ENCODE data around the gene PXT1. TPM values are rescaled to one million over a fixed set of nuclear protein-coding genes. Genes with fewer than 3 reads are reported as not detected.

PXT1 gene
- total RNA-seq, 1 donor from 2014 or later, result not detected

DNA sequence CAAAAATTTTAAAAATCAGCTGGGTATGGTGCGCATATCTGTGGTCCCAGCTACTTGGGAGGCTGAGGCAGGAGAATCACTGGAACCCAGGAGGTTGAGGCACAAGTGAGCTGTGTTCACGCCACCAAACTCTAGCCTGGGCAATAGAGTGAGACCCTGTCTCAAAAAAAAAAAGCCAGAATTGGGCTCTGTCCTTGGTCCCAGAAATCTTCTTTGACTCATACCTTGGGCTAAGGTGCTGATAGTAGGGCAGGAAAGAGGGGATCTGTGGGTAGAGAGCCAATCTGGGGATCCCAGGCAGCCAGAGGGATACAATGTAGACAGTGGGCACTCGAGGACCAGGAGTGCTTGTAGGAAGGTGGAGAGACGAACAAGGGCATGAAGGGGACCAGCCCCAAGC is 68.5 kb downstream of the PXT1 start:
- Histone ChIP-seq H3K27me3 (ENCODE audit: low read depth) (peaks cover 31% of the 10 kb centered on the region), H3K9me3 (replicated peaks) (no peaks in the 10 kb centered on the region), H3K27ac (replicated peaks) (no peak overlapping the region), H3K36me3 (no peaks in the 10 kb centered on the region), H3K4me1 (no peaks in the 10 kb centered on the region), H3K4me3 (no peak overlapping the region)
- DNase-seq, result no peak
- TF ChIP-seq, protein P1, sequence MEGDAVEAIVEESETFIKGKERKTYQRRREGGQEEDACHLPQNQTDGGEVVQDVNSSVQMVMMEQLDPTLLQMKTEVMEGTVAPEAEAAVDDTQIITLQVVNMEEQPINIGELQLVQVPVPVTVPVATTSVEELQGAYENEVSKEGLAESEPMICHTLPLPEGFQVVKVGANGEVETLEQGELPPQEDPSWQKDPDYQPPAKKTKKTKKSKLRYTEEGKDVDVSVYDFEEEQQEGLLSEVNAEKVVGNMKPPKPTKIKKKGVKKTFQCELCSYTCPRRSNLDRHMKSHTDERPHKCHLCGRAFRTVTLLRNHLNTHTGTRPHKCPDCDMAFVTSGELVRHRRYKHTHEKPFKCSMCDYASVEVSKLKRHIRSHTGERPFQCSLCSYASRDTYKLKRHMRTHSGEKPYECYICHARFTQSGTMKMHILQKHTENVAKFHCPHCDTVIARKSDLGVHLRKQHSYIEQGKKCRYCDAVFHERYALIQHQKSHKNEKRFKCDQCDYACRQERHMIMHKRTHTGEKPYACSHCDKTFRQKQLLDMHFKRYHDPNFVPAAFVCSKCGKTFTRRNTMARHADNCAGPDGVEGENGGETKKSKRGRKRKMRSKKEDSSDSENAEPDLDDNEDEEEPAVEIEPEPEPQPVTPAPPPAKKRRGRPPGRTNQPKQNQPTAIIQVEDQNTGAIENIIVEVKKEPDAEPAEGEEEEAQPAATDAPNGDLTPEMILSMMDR (IDR thresholded peaks at IDR 0.05; ENCODE audit: borderline replicate concordance), result no peak
- intact Hi-C loops (cut with micrococcal nuclease), result no loop called here

DNA sequence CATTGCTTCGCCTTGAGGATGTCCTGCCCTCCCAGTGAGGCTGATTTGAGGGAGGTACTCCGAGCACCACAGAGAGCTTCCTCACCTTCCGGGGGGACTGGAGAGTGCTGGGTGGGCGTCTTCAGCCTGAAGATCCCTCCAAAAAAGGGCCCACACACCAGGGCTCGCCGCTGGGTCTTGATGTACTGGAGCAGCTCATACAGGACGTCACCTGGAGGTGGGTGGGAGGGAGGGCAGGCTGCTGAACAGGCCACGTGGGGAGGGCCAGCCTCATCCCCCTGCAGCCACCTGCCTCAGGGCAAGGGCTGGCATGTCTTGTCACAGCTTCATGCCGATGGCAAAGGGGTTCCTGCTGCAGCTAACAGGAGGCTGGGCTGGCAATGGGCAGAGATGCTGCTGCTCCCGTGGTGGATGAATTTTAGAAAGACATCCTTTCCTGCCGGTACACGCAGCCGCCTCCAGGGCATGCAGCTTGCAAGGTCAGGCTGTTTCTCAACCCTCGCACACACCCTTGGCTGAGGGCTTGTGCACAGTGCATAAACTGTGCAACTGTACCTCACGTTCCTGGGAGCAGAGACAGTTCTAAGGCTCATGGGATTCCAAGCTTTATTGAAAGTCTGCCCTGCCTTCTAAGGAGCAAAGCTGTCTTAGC is 69.2 kb downstream of the PXT1 start:
- TF ChIP-seq, protein P1 (IDR thresholded peaks at IDR 0.05; ENCODE audit: borderline replicate concordance), result no peak
- Histone ChIP-seq H3K4me3 (no peak overlapping the region), H3K9me3 (replicated peaks) (no peaks in the 10 kb centered on the region), H3K27ac (replicated peaks) (no peak overlapping the region), H3K36me3 (no peaks in the 10 kb centered on the region), H3K27me3 (ENCODE audit: low read depth) (peaks cover 31% of the 10 kb centered on the region), H3K4me1 (no peaks in the 10 kb centered on the region)
- DNase-seq, result no peak
- intact Hi-C loops (cut with micrococcal nuclease), result no loop called here

DNA sequence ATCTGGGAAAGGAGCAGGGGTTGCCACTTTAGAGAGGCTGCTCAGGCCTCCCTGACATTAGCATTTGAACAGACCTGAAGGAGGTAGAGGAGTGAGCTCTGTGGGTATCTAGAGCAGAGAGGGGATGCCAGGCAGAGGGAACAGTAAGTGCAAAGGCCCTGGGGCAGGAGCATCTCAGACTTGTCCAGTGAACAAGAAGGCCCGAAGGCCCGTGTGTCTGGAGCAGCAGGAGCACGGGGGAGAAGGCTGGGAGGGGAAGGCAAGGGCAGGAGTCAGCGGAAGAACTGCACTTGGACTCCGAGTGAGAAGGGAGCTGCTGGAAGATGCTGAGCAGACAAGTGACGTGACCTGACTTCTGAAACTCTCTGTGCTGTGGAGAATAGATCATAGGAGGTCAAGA is 70.6 kb downstream of the PXT1 start:
- Histone ChIP-seq H3K36me3 (no peaks in the 10 kb centered on the region), H3K27ac (replicated peaks) (no peak overlapping the region), H3K4me3 (no peak overlapping the region), H3K9me3 (replicated peaks) (no peaks in the 10 kb centered on the region), H3K27me3 (ENCODE audit: low read depth) (peaks cover 31% of the 10 kb centered on the region), H3K4me1 (no peaks in the 10 kb centered on the region)
- intact Hi-C loops (cut with micrococcal nuclease), result no loop called here
- no peak for DNase-seq
- TF ChIP-seq, protein P1 (IDR thresholded peaks at IDR 0.05; ENCODE audit: borderline replicate concordance), result no peak

DNA sequence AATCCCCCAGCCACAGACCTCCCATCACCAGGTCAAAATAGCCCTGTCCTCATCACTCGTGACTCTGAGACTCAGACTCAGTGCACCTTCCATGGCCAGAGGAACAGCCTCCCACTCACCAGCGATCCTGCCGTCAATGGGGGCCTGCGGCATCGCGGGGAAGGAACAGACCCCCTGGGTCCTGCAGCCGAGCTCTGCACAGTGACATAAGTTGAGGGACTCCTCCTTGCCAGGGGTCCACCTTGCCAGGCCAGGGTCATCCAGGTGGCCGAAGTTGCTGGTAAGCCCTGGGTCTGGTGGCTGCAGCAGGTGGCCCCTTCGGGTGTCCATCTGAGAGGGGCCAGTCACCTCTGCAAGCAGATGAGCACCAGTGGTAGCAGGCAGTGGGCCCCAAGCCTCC is 71.4 kb downstream of the PXT1 start:
- Histone ChIP-seq H3K36me3 (no peaks in the 10 kb centered on the region), H3K4me1 (no peaks in the 10 kb centered on the region), H3K27me3 (ENCODE audit: low read depth) (peaks cover 31% of the 10 kb centered on the region), H3K9me3 (replicated peaks) (no peaks in the 10 kb centered on the region), H3K27ac (replicated peaks) (no peak overlapping the region), H3K4me3 (no peak overlapping the region)
- intact Hi-C loops (cut with micrococcal nuclease), result no loop called here
- no peak for DNase-seq
- TF ChIP-seq, protein P1 (IDR thresholded peaks at IDR 0.05; ENCODE audit: borderline replicate concordance), result no peak

DNA sequence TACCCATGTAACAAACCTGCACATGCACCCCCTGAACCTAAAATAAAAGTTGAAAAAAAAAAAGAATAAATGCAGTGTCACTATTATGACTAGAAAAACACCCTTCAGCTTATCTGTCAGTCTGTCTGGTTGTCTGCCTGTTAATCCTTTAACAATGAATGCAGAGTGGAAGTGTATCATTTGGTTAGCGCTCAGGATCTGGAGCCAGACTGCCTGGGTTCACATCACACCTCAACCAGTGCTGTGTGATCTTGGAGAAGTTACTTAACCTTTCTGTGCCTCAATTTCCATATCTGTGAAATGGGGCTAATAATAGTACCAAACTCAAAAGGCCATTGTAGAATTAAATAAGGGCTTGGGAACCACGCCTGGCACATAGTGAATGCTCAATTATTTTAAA is 72.0 kb downstream of the PXT1 start:
- TF ChIP-seq, protein P1 (IDR thresholded peaks at IDR 0.05; ENCODE audit: borderline replicate concordance), result no peak
- Histone ChIP-seq H3K4me3 (no peak overlapping the region), H3K9me3 (replicated peaks) (no peaks in the 10 kb centered on the region), H3K27me3 (ENCODE audit: low read depth) (peaks cover 31% of the 10 kb centered on the region), H3K27ac (replicated peaks) (no peak overlapping the region), H3K36me3 (no peaks in the 10 kb centered on the region), H3K4me1 (no peaks in the 10 kb centered on the region)
- DNase-seq, result no peak
- intact Hi-C loops (cut with micrococcal nuclease), result no loop called here
